NCI-H2171 treated with DMSO at 0.1 percent for 48 hours (cell line): ENCODE data around the gene MRPL36.
"Not testable (repeated sequence)": the region's sequence is repeated elsewhere in the genome, so short reads cannot be mapped to it uniquely, and the experiment has no call there.

Experiments used
- DNase-seq: peaks from one replicate; lab custom pipeline; 2025; lab: John Stamatoyannopoulos, UW

MRPL36 gene

GRCh38 chr5:1799602-1800471 is at the start of gene MRPL36:
TSS of gene MRPL36 (minus strand) at chr5:1799837. CDS start at chr5:1798935, 902 bp downstream.
- DNase-seq, result peak; percentile 89

GRCh38 chr5:1847611-1848010 is 48.0 kb upstream of the MRPL36 start:
- no peak for DNase-seq

GRCh38 chr5:1847056-1847455 is 47.4 kb upstream of the MRPL36 start:
- no peak for DNase-seq

- no peak for DNase-seq
These were observed 46.9 kb upstream of the MRPL36 start for GRCh38 chr5:1846583-1846982.

GRCh38 chr5:1845696-1846095 is 46.1 kb upstream of the MRPL36 start:
- DNase-seq, result no peak

- DNase-seq, result no peak
These were observed 45.2 kb upstream of the MRPL36 start for GRCh38 chr5:1844708-1845436.

GRCh38 chr5:1843761-1844160 is 44.1 kb upstream of the MRPL36 start:
- DNase-seq, result not testable (repeated sequence)

GRCh38 chr5:1842004-1842819 is 42.6 kb upstream of the MRPL36 start:
- no peak for DNase-seq

- no peak for DNase-seq
These were observed 41.3 kb upstream of the MRPL36 start for GRCh38 chr5:1840741-1841521.

GRCh38 chr5:1840071-1840547 is 40.5 kb upstream of the MRPL36 start:
- DNase-seq, result no peak

- no peak for DNase-seq
These were observed 38.4 kb upstream of the MRPL36 start for GRCh38 chr5:1838013-1838412.

GRCh38 chr5:1836891-1837880 is 37.5 kb upstream of the MRPL36 start:
- no peak for DNase-seq

GRCh38 chr5:1836176-1836890 is 36.7 kb upstream of the MRPL36 start:
- no peak for DNase-seq

GRCh38 chr5:1835431-1835830 is 35.8 kb upstream of the MRPL36 start:
- DNase-seq, result no peak

- no peak for DNase-seq
These were observed 35.2 kb upstream of the MRPL36 start for GRCh38 chr5:1834721-1835429.

GRCh38 chr5:1834022-1834551 is 34.5 kb upstream of the MRPL36 start:
- DNase-seq, result no peak

GRCh38 chr5:1833264-1834021 is 33.8 kb upstream of the MRPL36 start:
- DNase-seq, result no peak
